GM12878 (cell line): Measurements from ENCODE around the gene ECT2. TPM values are rescaled to one million over a fixed set of nuclear protein-coding genes. Genes with fewer than 3 reads are reported as not detected.

ENCODE experiments used
- ATAC-seq: fragments of 200-7000 bp; cut with Tn5 transposase; 3 replicates; pipeline ENCODE4 v1.9.1; 2020; ENCODE audit warnings: mild to moderate bottlenecking, moderate library complexity
- BruUV-seq: library from RNA; stranded (reverse); fragments of 400-500 nt; replicated peaks from 2 replicates; lab custom pipeline; 2021; lab: Mats Ljungman, UMichigan
- CTCF ChIA-PET: fragments of 300-600 bp; sonication (Branson Sonifier 250); formaldehyde crosslinking; extraction: SDS; loops from one replicate; lab custom pipeline; 2021; ENCODE audit warnings: inconsistent platforms; lab: Yijun Ruan, JAX
- POLR2A ChIA-PET: fragments of 350-600 bp; formaldehyde crosslinking; extraction: SDS; loops from one replicate; lab custom pipeline; 2021; ENCODE audit warnings: inconsistent platforms; lab: Charles Lee
- RAD21 ChIA-PET: fragments of 300-600 bp; sonication (Branson Sonifier 250); formaldehyde crosslinking; loops from one replicate; lab custom pipeline; 2023; ENCODE audit warnings: antibody characterized with exemption; ENCODE audit not compliant: unreplicated experiment; lab: Charles Lee
- SMC1A ChIA-PET: fragments of 300-600 bp; sonication (Branson Sonifier 250); formaldehyde crosslinking; loops from one replicate; lab custom pipeline; 2023; ENCODE audit not compliant: unreplicated experiment, uncharacterized antibody; lab: Charles Lee
- DNase-seq: peaks from one replicate; pipeline ENCODE4 v3.0.0-alpha.2; 2011; ENCODE audit warnings: low read depth, low spot score
- FAIRE-seq: peaks from 3 replicates; lab custom pipeline; 2011; peaks lifted over from hg19 to GRCh38; lab: Jason Lieb, UNC
- H2AFZ ChIP-seq: 2 replicates; pipeline ENCODE4 v1.6.0; 2011; ENCODE audit warnings: low read depth, low read length, control low read depth; ENCODE audit not compliant: control insufficient read depth
- H3K27ac ChIP-seq: 2 replicates; pipeline ENCODE4 v1.5.1; 2011; ENCODE audit warnings: control low read depth; ENCODE audit not compliant: control insufficient read depth, insufficient read depth
- H3K27me3 ChIP-seq, 2 experiments: replicated peaks in 1 of 2; 2 replicates each; pipeline versions ENCODE4 v1.6.0 to v1.6.1; 2011; ENCODE audit warnings: low read length in 1 of 2; ENCODE audit not compliant: control insufficient read depth in 2 of 2, insufficient read depth in 2 of 2
- H3K36me3 ChIP-seq, 2 experiments: 2 replicates each; pipeline ENCODE4 v1.5.1; 2011; ENCODE audit warnings: low read length in 1 of 2; ENCODE audit not compliant: control insufficient read depth in 2 of 2, insufficient read depth in 2 of 2
- H3K4me1 ChIP-seq: 2 replicates; pipeline ENCODE4 v1.6.1; 2011; ENCODE audit warnings: mild to moderate bottlenecking, low read length, moderate library complexity, mixed read lengths; ENCODE audit not compliant: control insufficient read depth, insufficient read depth
- H3K4me2 ChIP-seq: 2 replicates; pipeline ENCODE4 v1.6.0; 2011; ENCODE audit warnings: control low read depth; ENCODE audit not compliant: control insufficient read depth, insufficient read depth
- H3K4me3 ChIP-seq: fragments of 200-600 bp; sonication (generic); 2 replicates; pipeline ENCODE4 v1.5.1; 2016
- H3K79me2 ChIP-seq: 2 replicates; pipeline ENCODE4 v1.6.0; 2011; ENCODE audit warnings: low read length; ENCODE audit not compliant: control insufficient read depth, insufficient read depth
- H3K9ac ChIP-seq: 2 replicates; pipeline ENCODE4 v1.8.0; 2011; ENCODE audit warnings: low read length, control low read depth, mixed read lengths; ENCODE audit not compliant: control insufficient read depth, insufficient read depth
- H3K9me3 ChIP-seq: replicated peaks from 3 replicates; pipeline ENCODE4 v1.5.1; 2011; ENCODE audit warnings: mild to moderate bottlenecking, low read length; ENCODE audit not compliant: control insufficient read depth, insufficient read depth
- H4K20me1 ChIP-seq: 2 replicates; pipeline ENCODE4 v1.6.0; 2011; ENCODE audit not compliant: control insufficient read depth, insufficient read depth
- HDGF ChIP-seq: fragments of 450-650 bp; IDR thresholded peaks from 2 replicates; pipeline ENCODE4 v1.6.1; 2016; ENCODE audit warnings: antibody characterized with exemption
- MYB ChIP-seq: fragments of 150-350 bp; IDR thresholded peaks from 2 replicates; pipeline ENCODE4 v1.6.1; 2014; ENCODE audit warnings: mild to moderate bottlenecking, low read depth, low read length, borderline replicate concordance
- NKRF ChIP-seq: fragments of 450-650 bp; conservative IDR thresholded peaks from 2 replicates; pipeline ENCODE4 v1.6.1; 2017; ENCODE audit warnings: mild to moderate bottlenecking, moderate library complexity
- ZNF592 ChIP-seq: fragments of 450-650 bp; IDR thresholded peaks from 2 replicates; pipeline ENCODE4 v1.6.1; 2017; ENCODE audit warnings: mild to moderate bottlenecking, moderate library complexity
- WGBS: methylation state at CpG from one replicate; pipeline ENCODE4 v1.1.6; 2016; ENCODE audit warnings: low lambda C conversion rate; ENCODE audit not compliant: insufficient replicate concordance, insufficient coverage; ENCODE audit errors: missing lambda C conversion rate; 5-methylcytosine and 5-hydroxymethylcytosine counted together
- in situ Hi-C: fragments of 300-500 bp; cut with MboI; formaldehyde crosslinking; loops from 9 replicates; pipeline ENCODE4 v1.14.3; 2018; ENCODE audit warnings: mixed read lengths
- intact Hi-C: fragments of 100-400 bp; cut with micrococcal nuclease; formaldehyde crosslinking; loops from one replicate; pipeline ENCODE4 v1.14.2; 2022; ENCODE audit not compliant: unreplicated experiment
- polyA plus RNA-seq, 11 experiments: library from polyadenylated mRNA; depleted of rRNA in 4 of 11; unstranded in 6 of 11; stranded (reverse) in 5 of 11; fragments of >200 nt; fragmentation: Nextera tagmentation in 4 of 11; fragmentation: Illumina TruSeq in 1 of 11; extraction: Ambion mirVana in 4 of 11; extraction: Trizol in 1 of 11; gene quantifications; 1 replicate in 1 of 11; 2 replicates in 10 of 11; pipeline versions ENCODE4 v1.2.1 to v1.2.3, GENCODE V29; 2011 to 2016; ENCODE audit warnings: inconsistent platforms in 2 of 11, missing spikeins in 2 of 11, low read depth in 1 of 11
- total RNA-seq, 4 experiments: library from RNA; depleted of rRNA in 3 of 4; stranded (reverse); fragments of >200 nt in 3 of 4; fragmentation: Illumina TruSeq in 1 of 4; extraction: Trizol in 1 of 4; gene quantifications; 2 replicates each; pipeline versions ENCODE4 v1.2.1 to v1.2.3, GENCODE V29; 2013 to 2021

Gene ECT2
- total and polyA plus RNA-seq, 10 of the 15 experiments (the other 5 are each of a cell fraction or from before 2014, with no cell fraction given) = 21.5 to 47.8 (median 38.2) TPM

GRCh38 chr3:172787746-172788145, 37.2 kb downstream of the ECT2 start:
- intact Hi-C loops = no loop called here
- no peak overlapping the region for H3K27ac ChIP-seq
- H3K36me3 ChIP-seq = peaks cover 10 to 12% of the 10 kb centered on the region in 2 experiments
- TF ChIP-seq HDGF (no peak), MYB (no peak), ZNF592 (no peak), NKRF (no peak)
- TF ChIP-seq, all 136 proteins: peak for 0
- H3K27me3 ChIP-seq = no peaks in the 10 kb centered on the region
- CTCF ChIA-PET = interaction anchor here (1.7 kb wide), 1 partner anchor 115 kb away, joined by 7 read pairs; no protein-coding TSS in a partner anchor
- SMC1A ChIA-PET = interaction anchor here (1.0 kb wide), 1 partner anchor 8 kb away, joined by 3 read pairs; no protein-coding TSS in a partner anchor
- DNase-seq (no peak), ATAC-seq (no peak), FAIRE-seq (no peak)
- H3K9me3 ChIP-seq = no peaks in the 10 kb centered on the region
- H3K4me1 ChIP-seq = no peaks in the 10 kb centered on the region
- no peak overlapping the region for H3K4me2 ChIP-seq
- in situ Hi-C loops = no loop called here
- no peak overlapping the region for H3K9ac ChIP-seq
- no TSS peak for BruUV-seq
- POLR2A ChIA-PET = no interaction called here
- RAD21 ChIA-PET = no interaction called here
- no peak overlapping the region for H3K4me3 ChIP-seq
- H2AFZ ChIP-seq = no peak overlapping the region
- H4K20me1 ChIP-seq = no peaks in the 10 kb centered on the region
- no peaks in the 10 kb centered on the region for H3K79me2 ChIP-seq
- 100% methylated on average over 1 of the region's 1 CpG for WGBS
